HG03457 (cell line): Measurements from ENCODE around the gene BAIAP3.

ENCODE experiments used
- ATAC-seq: cut with Tn5 transposase; IDR thresholded peaks from one replicate; pipeline ENCODE4 v1.9.1; 2021; ENCODE audit warnings: moderate number of reproducible peaks; ENCODE audit not compliant: unreplicated experiment

Gene BAIAP3

DNA sequence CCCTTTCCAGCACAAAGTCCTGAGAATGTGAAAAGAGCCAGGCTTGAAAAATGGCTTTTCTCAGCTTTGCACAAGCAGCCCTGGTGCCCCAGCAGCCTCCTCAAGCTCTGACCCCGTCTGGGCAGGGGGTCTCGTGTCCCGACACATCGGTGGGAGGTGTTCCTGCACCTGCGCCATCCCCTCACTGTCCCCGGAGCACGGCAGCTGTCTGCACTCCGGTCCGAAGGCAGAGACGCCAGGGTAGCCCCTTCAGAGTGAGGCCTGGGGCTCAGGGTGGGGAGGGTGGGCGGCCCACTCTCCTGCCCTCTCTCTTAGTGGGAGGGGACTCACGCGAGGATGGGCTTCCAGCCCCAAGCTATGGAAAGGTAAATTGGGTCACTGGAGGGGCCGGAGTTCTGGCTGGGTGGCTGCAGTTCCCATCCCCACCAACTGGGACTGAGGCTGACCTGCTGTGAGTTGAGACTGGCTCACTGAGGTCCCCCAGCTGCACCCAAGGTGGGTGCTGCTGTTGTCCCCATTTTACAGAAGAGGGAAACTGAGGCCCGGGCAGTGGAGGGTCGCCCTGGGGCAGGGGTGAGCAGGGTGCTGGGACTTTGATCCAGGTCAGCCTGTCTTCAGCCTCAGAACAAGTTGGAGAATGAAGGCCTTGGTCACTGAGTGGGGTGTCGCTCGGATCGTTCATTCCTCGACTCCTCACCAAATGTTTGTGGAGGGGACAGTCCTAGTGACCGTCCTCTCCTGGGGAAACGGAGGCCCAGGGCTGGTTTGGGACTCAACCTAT is 2.3 kb upstream of the BAIAP3 start:
- no peak for ATAC-seq

DNA sequence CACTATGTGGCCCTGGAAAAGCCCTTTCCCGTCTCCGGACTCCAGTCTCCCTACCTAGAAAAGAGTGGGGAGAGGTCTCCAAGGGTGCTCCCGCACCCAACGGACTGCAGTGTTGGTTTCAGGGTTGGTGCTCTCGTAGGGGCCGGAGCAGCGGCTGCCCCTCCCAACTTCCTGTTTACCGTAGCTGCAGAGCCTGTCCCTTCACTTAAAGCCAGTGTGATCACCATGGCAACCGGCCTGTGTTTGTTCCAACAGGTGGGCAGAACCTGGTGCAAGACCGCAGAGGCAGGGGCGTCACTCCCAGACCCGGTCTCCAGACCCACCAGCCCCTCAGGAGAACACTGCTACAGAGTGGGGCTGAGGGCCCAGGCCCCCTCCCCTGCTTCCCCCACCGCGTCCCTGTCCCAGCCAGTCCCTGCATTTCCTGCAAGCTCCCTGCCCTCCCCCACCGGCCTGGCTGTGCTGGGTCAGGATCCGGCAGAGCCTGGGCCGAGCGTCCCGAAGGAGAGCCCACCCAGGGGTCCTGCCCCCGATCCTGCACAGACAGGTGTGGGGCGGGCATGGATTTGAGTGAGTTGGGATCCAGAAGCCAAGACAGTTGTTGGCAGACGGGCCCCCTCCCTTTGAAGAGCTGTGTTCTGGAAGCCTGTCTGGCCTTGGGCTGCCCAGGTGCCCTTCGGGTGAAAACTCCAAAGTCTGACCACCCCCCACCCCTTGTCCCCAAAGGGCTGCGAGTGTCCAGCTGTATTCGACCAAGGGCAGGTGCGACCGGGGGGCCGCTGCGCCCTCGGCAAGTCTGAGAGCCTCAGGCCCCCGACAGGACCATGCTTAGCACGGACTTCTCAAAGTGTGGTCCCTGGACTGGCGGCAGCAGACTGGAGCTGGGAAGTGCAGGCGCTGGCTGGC is 1.5 kb upstream of the BAIAP3 start:
- ATAC-seq = no peak

DNA sequence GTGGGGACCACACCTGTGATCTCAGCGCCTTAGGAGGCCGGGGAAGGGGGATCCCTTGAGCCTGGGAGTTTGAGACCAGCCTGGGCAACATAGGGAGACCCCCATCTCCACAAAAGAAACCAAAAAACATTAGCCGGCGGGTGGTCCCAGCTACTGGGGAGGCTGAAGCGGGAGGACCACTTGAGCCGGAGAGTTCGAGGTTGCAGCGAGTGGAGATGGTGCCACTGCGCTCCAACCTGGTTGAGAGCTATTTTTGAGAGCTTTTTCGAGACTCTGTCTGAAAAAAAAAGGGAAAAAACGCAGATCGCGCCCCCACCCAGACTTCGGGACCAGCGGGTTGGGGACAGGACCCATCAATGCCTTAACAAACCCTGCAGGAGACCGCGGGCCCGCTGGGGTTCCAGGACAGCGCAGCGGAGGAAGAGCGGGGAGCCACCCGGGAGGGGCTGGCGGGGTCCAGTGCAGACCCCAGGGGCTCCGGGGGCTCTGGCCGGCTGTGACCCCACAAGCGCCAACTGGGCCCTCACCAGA is 762 bp upstream of the BAIAP3 start:
- no peak for ATAC-seq

DNA sequence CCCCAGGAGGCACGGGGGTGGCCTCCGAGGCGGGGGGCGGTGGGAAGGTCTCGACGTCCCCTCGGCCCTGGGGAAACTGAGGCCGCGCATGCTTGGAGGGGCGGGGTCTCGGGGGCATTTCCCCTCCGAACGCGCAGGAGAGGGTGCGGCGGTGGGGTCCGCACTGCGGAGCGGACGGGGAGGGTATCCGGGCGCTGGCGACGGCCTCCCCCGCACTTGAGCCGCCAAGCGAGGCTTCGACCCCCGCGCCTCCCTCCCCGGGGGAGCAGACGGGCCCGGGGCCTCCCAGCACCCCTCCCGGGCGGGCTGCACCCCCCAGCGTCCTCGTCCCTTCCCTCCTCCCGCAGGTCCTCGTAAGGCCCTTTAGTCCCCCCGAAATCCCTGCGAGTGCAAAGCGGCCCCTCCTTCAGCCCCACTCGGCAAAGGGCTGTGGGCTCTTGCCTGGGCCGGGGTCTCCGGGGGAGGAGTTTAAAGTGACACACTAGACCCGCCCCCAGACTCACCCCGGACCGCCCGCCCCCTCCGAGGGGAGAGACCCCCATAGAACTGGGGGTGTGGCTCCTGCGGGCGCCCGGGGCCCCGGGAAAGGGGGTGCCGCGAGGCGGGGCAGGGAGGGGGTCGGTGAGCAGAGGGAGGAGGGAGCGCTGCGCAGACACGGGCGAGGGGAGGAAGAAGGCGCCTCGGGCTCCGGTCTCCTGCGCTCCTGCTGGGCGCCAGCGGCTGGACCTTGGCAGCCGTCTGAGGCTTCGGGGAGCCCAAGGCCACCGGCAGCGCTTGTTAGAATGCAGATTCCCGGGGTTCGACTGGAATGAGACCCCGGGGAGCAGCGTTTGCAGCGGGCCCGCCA is 632 bp downstream of the BAIAP3 start:
- ATAC-seq = no peak

DNA sequence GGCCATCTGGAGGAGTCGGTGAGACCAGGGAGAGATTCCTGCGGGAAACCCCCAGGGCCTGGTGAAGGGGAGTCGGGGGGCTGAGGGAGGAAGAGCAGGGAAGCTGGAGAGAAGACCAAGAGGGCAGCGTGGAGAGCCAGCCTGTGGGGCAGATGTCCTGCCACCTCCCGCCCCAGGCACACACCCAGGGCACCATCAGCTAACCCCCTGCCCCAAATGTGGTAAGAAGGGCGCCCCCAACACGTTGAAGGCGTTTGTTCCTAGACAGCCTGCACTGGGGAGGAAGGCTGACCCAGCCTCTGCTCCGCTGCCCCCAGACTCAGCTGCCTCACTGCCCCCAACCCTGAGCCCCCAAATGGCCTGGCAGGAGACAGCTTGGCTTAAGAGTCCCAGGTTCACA is 1.3 kb downstream of the BAIAP3 start:
- ATAC-seq = no peak

DNA sequence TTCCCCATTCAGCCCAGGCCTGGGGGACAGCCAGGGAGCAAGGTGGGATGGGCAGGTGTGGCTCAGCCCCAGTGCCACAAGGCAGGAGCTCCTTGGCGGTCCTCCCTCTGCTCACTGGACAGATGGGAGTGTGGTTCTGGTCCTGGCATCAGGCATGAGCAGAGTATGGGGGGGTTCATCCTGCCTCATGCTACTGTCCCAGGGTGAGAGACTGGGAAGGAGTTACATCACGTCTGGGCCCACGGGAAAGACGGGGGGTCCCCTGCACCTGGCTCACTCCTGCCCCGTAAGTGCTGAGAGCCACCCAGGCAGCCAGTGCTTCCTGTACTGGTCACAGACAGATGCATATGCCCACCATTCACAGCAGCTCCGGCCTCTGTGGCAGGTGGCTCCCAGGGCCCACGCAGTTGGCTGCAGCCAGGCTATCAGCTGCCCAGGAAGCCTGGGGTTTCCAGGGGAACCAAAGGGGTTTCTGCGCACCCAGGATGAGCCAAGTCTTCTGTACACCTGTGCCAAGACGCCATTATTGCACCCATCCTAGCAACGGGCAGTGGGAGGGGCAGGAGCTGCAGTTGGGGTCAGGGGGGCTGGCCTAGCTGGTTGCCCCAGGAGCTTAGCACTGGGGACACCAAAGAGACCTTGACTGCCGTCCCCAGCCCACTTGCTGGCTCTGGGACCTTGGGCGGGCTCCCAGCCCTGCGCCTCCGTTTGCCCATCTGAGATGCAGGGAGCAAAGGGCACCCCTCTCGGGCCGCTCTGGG is 1.9 kb downstream of the BAIAP3 start:
- ATAC-seq = no peak

DNA sequence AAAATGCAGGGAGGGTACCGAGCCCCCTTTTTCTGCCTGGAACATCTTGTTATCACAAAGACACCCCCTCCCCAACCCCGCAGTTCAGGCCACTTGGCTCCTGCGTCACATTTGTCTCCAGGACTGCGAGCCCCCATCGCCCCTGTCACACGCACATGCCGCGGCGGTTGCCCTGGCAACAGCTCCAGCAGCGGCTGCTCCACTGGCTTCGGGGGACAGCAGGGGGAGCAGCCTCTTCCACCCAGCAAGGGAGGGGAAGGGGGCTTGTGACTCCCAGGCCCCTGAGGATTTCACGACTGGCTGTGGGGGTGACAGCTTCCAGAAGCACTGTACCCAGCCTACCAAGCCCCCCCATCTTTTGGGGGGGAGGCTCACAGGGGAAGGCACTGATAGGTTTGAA is 2.6 kb downstream of the BAIAP3 start:
- no peak for ATAC-seq

DNA sequence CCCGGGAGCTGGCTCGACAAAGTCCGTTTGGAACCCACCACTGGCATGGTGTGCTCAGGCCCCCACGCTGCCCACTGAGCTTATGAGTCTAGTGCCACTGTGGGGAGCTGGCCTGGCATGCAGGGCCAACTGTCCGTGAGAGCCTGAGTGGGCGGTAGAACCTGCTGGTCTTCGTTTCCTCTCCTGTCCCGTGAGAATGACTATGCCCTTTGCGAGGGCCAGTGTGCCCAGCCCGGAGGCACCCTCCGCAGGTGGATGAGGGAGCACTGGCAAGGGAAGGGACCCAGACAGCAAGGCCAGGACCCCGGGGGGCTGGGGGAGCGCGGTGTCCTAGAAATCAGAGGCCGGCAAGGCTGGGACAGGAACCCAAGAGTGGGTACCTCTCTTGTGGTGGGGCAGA is 3.2 kb downstream of the BAIAP3 start:
- ATAC-seq = no peak

DNA sequence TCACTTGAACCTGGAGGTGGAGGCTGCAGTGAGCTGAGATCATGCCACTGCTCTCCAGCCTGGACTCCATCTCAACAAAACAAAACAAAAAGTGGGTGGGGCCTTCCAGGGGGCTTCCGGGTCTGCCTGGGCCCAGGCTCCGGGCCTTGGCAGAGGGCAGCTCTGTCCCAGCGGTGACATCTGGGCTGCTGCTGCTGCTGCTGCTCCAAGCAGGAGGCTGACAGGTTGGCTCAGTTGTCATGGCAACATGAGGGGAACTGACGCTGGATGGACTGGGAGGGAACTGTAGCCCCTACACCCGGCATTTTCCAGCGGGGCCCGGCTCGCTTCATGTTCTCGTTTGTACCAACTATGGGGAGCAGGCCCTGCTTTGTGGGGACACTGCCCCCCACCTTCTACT is 4.0 kb downstream of the BAIAP3 start:
- no peak for ATAC-seq

DNA sequence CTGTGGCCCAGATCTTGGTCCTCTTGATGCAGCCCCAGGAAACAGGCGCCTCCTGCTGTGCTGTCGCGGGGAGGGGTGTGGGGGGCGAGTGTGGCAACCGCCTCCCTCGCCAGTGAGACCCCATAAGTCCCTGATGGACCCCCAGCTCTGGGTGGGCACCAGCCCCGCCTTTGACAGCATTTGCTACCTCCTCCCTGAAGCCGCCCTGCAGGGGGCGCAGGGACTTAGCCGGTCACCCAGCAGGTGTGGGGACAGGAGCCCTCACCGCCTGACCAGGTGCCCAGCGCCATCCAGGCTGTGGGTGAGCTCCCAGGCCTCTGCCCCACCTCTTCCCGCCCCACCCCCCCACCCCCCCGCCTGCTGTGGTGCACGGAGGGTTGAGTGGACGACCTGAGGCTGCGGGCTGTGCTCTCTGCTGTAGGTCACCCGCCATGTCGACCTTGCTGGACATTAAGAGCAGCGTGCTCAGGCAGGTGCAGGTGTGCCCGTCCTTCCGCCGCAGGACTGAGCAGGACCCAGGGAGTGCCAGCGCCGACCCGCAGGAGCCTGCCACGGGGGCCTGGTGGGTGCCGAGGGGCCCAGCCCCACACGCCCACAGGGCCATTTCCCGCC is 4.8 kb downstream of the BAIAP3 start:
- ATAC-seq = no peak

DNA sequence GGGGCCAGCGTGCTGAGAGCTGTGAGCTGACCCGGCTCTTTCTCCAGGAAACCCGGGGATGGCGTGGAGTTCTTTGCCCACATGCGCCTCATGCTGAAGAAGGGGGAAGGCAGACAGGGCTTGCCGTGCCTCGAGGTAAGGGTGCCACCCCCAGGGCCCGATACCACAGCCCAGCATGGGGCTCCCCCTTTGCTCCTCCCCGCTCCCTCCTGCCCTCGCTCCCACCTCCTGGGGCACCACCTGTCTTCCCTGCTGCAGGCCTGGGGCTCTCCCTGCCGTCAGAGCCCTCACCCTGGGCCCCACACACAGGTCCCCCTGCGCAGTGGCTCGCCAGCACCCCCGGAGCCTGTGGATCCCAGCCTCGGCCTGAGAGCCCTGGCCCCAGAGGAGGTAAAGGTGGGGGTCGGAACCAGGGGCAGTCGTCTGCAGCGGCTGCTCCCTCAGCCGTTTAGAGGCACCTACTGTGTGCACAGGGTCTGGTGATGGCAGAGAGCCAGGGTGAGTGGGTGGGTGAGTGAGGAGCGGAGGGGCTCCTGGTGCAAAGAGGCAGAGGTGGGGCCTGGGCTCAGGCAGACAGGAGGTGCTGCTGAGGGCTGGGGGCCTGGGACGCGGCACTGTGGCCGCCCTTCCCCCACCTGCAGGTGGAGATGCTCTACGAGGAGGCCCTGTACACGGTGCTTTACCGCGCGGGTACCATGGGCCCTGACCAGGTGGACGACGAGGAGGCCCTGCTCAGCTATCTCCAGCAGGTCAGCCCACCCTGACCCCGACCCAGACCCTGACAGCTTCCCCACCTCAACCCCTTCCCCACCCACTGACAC is 5.6 kb downstream of the BAIAP3 start:
- ATAC-seq = no peak

DNA sequence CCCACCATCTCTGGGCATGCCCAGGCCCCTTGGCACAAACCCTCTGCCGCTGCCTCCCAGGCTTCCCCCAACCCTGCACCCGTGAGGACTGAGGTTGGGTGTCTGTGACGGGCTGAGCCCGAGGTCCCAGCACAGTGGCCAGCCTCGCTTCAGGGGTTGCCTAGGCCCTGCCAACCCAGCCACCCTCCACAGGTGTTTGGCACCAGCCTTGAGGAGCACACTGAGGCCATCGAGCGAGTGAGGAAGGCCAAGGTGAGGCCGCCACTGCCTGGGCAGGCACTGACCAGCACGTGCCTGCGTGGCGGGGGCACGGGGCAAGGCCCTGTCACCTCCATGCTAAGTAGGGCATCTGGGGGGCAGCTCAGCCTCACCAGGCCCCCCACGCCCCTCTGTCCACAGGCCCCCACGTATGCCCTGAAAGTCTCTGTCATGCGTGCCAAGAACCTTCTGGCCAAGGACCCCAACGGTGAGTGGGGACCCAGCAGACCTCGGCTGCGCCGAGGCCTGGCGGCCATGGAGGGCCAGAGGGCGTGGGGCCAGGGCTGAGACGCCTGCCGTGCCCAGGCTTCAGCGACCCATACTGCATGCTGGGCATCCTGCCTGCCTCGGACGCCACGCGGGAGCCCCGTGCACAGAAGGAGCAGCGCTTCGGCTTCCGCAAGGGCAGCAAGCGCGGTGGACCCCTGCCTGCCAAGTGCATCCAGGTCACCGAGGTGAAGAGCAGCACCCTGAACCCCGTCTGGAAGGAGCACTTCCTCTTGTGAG is 7.5 kb downstream of the BAIAP3 start:
- ATAC-seq = no peak

DNA sequence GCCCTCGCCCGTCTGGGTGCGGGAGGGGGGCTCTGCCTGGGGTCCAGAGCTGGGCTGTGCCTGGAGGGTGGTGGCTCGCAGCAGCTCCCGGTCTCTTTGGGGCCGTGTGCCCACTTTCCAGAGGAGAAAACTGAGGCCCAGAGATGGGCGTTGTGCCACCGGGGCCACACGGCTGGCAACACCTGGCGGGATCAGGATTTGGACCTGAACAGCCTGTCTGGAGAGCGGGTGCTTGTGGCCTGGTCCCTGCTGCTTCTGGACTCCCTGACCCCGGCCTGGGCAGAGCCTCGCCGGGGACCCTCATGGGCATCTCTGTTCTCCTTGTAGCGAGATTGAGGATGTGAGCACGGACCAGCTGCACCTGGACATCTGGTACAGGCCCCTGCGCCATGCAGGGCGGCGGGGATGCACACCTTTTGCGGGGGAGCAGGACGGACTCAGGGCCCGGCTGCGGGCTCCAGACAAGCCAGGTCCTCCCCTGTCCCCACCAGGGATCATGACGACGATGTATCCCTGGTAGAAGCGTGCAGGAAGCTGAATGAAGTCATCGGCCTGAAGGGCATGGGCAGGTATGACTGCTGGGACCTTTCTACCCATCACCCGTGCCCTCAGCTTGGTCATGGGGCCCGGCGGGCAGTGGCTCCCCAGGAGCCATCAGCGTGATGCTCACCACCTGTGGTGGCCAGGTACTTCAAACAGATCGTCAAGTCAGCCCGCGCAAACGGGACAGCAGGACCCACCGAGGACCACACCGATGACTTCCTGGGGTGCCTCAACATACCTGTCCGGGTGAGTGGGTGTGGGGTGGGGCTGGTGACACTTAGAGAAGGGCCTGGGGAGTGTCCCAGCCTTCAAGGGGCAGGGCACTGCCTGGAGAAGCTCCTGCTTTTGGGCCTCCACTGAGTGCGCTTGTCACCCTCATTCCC is 8.3 kb downstream of the BAIAP3 start:
- ATAC-seq = no peak

DNA sequence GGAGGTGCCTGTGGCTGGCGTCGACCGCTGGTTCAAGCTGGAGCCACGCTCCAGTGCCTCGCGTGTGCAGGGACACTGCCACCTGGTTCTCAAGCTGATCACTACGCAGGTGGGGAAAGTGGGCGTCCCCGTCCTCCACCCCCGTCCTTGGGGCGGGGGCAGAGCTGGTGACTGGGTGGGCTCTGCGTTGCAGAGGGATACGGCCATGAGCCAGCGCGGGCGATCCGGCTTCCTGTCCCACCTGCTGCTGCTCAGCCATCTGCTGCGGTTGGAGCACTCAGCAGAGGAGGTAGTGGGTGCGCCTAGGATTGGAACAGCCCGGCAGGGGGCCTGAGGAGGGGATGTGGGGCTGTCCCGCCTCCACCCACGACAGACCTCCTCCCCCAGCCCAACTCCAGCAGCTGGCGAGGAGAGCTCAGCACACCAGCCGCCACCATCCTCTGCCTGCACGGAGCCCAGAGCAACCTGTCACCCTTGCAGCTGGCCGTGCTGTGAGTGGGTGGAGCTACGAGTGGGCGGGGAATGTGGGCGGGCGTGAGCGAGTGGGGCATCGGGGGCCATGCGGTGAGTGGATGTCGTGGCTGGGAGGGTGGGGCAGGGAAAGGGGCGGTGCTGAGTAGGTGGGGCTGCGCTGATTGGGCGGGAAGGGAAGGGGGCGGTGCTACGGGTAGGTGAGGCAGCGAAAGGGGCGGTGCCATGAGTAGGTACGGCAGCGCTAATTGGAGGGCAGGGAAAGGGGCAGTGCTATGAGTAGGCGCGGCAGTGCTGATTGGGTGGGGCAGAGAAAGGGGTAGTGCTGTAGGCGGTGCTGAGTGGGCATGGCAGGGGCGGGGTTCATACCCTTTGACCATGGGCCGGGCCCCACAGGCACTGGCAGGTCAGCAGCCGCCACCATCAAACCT is 9.3 kb downstream of the BAIAP3 start:
- ATAC-seq = peak; percentile 61

DNA sequence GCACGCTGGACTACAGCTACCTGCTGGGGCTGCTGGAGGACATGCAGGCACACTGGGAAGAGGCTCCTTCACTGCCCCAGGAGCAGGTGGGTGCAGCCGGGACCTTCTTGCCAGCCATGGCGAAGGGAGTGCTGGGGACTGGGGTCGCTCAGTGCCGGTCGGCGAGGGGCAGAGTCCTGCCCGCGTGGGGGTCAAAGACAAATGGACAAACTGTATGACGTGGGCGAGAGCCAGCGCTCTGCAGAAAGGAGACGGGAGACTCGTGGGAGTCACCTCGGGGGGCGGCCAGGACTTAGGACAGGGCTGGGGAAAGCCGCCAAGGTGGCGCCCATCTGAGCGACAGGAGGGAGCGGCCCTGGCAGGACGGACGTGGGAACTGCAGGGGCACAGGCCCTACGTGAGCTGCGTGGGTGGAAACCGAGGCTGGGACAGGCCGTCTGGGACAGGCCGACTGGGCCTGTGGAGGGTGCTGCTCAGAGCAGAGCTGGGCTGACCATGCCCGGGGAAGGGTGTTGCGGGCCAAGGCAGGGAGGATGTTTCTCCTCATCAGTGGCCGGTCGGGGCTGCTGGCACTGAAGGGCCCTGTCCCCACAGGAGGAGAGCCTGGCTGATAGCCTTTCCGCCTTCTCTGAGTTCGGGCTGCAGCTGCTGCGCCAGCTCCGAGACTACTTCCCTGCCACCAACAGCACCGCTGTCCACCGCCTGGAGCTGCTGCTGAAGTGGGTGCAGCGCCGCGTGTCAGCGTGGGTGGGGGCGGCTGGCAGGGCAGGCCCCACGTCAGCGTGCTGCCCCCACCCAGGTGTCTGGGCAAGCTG is 10.2 kb downstream of the BAIAP3 start:
- no peak for ATAC-seq
